ENCODE data around the gene SNRK.

The SNRK gene

DNA sequence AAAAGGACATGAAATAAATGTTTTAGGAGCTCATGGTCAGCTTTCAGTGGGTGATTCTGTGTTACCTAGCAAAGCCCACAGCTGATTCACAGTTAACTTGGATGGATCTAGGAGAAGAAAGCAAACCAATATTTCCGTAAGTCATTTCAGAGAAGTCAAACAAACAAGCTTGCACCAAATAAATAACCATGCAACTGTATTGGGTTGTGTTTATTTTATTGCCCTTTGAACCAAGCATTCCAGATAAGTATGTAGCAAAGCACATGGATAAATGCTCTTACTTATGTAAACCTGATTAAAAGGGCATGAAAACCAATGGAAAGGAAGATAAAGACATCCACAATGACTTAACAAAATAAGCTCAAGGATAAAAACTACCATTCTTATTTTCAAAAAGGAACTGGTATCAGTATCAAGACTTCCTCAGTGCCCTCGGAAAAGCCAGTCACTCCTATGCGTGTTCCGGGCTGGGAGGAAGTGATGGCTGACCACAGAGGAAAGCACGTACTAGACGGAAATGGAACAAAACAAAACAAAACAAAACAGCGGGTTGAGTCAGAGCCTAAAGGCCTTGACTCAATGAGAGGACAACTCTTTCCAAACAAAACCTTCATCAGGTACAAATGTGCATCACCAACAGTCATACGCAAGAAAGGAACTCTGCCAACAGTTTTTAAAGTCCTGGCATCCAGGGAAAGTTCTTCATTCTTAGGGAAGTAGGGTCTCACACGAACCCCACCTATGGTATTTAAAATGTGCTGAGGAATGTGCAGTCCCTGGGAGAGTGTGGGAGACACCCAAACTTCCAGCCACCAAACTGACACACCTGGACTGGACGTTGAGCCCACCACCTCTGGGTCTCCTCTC, 103.3 kb downstream of the SNRK start:
- no peak for DNase-seq (ENCODE audit: low spot score)
- in situ Hi-C loops (cut with MboI; ENCODE audit: low sequenced_read_pairs, unreplicated experiment) = loop anchor here (25.0 kb wide), 1 partner anchor 427 kb away; no protein-coding TSS in a partner anchor
- TF ChIP-seq, protein P1, sequence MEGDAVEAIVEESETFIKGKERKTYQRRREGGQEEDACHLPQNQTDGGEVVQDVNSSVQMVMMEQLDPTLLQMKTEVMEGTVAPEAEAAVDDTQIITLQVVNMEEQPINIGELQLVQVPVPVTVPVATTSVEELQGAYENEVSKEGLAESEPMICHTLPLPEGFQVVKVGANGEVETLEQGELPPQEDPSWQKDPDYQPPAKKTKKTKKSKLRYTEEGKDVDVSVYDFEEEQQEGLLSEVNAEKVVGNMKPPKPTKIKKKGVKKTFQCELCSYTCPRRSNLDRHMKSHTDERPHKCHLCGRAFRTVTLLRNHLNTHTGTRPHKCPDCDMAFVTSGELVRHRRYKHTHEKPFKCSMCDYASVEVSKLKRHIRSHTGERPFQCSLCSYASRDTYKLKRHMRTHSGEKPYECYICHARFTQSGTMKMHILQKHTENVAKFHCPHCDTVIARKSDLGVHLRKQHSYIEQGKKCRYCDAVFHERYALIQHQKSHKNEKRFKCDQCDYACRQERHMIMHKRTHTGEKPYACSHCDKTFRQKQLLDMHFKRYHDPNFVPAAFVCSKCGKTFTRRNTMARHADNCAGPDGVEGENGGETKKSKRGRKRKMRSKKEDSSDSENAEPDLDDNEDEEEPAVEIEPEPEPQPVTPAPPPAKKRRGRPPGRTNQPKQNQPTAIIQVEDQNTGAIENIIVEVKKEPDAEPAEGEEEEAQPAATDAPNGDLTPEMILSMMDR (IDR thresholded peaks at IDR 0.05; ENCODE audit: borderline replicate concordance, control extremely low read depth, extremely low read depth, insufficient read depth, missing control alignments) = no peak

DNA sequence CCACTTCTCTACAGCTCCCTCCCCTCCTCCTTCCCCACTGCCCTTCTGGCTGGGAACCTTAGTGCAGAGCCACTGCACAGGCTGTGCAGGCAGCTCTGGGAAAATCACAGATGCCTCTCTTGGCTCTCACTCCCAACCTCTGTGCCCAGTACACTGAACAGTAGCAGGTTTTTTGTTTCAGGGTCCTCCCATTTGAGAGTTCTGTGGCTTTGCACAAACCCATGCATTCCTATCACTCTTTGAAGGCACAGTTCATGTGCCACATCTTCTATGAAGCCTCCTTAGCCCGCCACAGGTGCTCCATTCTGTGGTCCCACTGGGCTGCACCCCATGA, 103.9 kb downstream of the SNRK start:
- TF ChIP-seq, protein P1 (IDR thresholded peaks at IDR 0.05; ENCODE audit: borderline replicate concordance, control extremely low read depth, extremely low read depth, insufficient read depth, missing control alignments) = no peak
- in situ Hi-C loops (cut with MboI; ENCODE audit: low sequenced_read_pairs, unreplicated experiment) = loop anchor here (25.0 kb wide), 1 partner anchor 428 kb away; no protein-coding TSS in a partner anchor
- DNase-seq (ENCODE audit: low spot score) = no peak

DNA sequence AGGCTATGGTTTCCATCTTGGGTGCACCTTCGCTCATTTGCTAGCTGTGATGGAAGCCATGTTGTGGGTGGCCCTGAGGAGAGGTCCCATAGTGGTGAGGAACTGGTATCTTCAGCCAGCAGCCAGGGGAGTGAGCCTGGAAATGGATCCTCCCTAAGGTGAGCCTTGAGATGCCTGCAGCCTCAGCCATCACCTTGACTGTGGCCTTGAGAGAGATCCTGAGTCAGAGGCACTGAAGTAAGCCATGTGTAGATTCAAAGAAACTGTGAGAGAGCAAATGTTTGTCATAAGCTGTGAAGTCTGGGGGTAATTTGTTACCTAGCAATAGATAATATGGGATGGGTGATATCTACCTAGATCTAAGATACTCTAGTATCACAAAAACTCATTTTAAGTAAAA, 105.3 kb downstream of the SNRK start:
- TF ChIP-seq, protein P1 (IDR thresholded peaks at IDR 0.05; ENCODE audit: borderline replicate concordance, control extremely low read depth, extremely low read depth, insufficient read depth, missing control alignments) = no peak
- in situ Hi-C loops (cut with MboI; ENCODE audit: low sequenced_read_pairs, unreplicated experiment) = loop anchor here (25.0 kb wide), 1 partner anchor 429 kb away; no protein-coding TSS in a partner anchor
- no peak for DNase-seq (ENCODE audit: low spot score)

DNA sequence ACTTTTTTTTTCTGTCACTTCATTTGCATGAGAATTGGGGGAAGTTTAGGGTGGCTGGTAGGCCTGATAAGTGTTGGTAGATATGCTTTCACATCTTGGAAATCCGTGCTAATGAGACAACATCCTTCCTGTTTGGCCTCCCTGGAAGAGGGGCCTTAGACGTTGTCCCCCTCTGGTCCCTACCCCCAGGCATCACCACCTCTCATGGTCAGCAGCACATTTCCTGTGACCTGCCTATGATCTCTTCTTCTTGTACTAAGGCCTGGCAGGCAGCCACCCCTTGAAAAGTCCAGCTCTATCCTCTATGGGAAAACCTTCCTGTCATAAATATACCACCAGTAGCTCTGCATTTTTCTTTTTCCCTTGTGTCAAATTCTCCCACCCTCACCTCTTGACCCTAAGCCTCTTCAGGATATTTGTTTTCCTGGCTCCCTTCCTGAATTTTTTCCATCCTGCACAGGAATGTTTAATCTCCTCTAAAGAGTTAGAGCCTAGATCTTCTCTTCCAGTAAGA, 107.8 kb downstream of the SNRK start:
- DNase-seq (ENCODE audit: low spot score) = no peak
- in situ Hi-C loops (cut with MboI; ENCODE audit: low sequenced_read_pairs, unreplicated experiment) = loop anchor here (25.0 kb wide), 1 partner anchor 432 kb away; no protein-coding TSS in a partner anchor
- TF ChIP-seq, protein P1 (IDR thresholded peaks at IDR 0.05; ENCODE audit: borderline replicate concordance, control extremely low read depth, extremely low read depth, insufficient read depth, missing control alignments) = no peak

DNA sequence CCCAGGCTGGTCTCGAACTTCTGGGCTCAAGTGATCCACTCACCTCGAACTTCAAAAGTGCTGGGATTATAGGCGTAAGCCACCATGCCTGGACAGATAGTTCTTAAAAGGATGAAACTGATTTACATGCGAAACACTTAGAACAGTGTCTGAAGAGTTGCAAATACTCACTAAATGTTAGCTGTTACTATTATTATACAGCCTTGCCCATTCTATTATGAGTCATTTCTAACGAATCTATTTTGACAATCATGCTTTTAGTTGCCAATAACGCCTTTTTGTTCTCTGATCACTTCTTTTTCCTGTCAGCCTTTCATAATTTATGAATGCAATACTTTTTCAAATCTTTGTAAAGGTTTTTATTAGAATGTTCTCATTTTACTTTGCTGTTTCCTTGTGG, 112.7 kb downstream of the SNRK start:
- TF ChIP-seq, protein P1 (IDR thresholded peaks at IDR 0.05; ENCODE audit: borderline replicate concordance, control extremely low read depth, extremely low read depth, insufficient read depth, missing control alignments) = no peak
- in situ Hi-C loops (cut with MboI; ENCODE audit: low sequenced_read_pairs, unreplicated experiment) = loop anchor here (25.0 kb wide), 1 partner anchor 437 kb away; no protein-coding TSS in a partner anchor
- DNase-seq (ENCODE audit: low spot score) = no peak

DNA sequence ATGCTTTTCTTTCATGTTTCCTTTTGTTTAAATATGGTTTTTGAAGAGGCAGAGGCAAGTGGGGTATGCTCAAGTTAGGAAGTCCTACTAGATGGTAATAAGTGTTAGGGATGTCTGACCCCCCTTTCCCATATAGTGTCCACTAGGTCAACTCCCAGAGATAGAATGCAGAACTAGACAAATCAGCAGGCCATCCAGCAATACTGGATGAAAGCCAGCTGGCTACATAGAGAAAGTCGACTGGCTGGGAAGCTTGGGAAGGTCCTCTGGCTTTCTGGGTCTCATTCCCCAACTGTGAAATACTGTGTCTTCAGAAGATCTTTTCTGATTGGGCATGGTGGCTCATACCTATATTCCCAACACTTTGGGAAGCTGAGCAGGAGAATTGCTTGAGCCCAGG, 113.8 kb downstream of the SNRK start:
- in situ Hi-C loops (cut with MboI; ENCODE audit: low sequenced_read_pairs, unreplicated experiment) = no loop called here
- TF ChIP-seq, protein P1 (IDR thresholded peaks at IDR 0.05; ENCODE audit: borderline replicate concordance, control extremely low read depth, extremely low read depth, insufficient read depth, missing control alignments) = no peak
- DNase-seq (ENCODE audit: low spot score) = no peak
